ENCODE data around the gene PRR12. TPM values are rescaled to one million over a fixed set of nuclear protein-coding genes. Genes with fewer than 3 reads are reported as not detected.
"Not testable (repeated sequence)": the region's sequence is repeated elsewhere in the genome, so short reads cannot be mapped to it uniquely, and the experiment has no call there.

PRR12 gene
- total and polyA plus RNA-seq, 9 of the 15 experiments (the other 6 are each of a cell fraction or from before 2014, with no cell fraction given), result 0.01 to 21.1 (median 0.98) TPM

DNA sequence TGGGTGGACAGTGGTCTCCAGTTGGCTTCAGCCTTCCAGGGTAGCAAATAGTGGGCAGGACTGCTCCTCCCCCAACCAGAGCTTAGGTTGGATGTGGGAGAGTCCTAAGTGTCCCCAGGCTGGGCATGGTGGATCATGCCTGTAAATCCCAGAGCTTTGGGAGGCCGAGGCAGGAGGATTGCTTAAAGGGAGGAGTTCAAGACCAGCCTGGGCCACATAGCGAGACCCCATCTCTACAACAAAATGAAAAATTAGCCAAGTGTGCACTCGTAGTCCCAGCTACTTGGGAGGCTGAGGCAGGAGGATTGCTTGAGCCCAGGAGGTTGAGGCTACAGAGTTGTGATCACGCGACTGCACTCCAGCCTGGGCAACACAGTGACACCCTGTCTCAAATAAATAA lies 41.6 kb downstream of the PRR12 start:
- no peaks in the 10 kb centered on the region; the same call in 2 of the 3 replicates for H3K36me3 ChIP-seq (ENCODE audit: control insufficient read depth, insufficient read depth, low read length)
- CTCF ChIA-PET (ENCODE audit: low intra/inter-chr PET ratio), result no interaction called here
- no peak overlapping the region for H3K27ac ChIP-seq (ENCODE audit: extremely low read depth, low read depth, low read length)
- TF ChIP-seq ZNF830 (CRISPR knock-in tag; IDR thresholded peaks at IDR 0.05) (no peak), SMARCA4 (IDR thresholded peaks at IDR 0.05) (no peak), ZNF239 (CRISPR knock-in tag; IDR thresholded peaks at IDR 0.05) (no peak), ZNF764 (CRISPR knock-in tag; IDR thresholded peaks at IDR 0.05; ENCODE audit: low read depth) (no peak), ZNF121 (CRISPR knock-in tag; conservative IDR thresholded peaks at IDR 0.05) (peak; percentile 56; the same call in 1 of the 2 replicates), DDX20 (tag; IDR thresholded peaks at IDR 0.05; ENCODE audit: low read depth) (no peak)
- H3K79me2 ChIP-seq (ENCODE audit: control insufficient read depth, insufficient read depth, low read length), result no peaks in the 10 kb centered on the region
- 85% methylated on average over 5 of the region's 5 CpGs for WGBS (ENCODE audit: insufficient coverage, low coverage, missing lambda C conversion rate)
- no peak overlapping the region for H3K4me3 ChIP-seq
- intact Hi-C loops (cut with micrococcal nuclease) (no loop called here), in situ Hi-C loops (cut with MboI) (no loop called here)
- H2AFZ ChIP-seq (ENCODE audit: low read depth, low read length), result no peak overlapping the region
- no peaks in the 10 kb centered on the region for H3K27me3 ChIP-seq (ENCODE audit: control insufficient read depth in 2 of 2, insufficient read depth in 2 of 2, low read length in 2 of 2)
- H3K4me2 ChIP-seq (ENCODE audit: insufficient read depth, low read length), result no peak overlapping the region
- POLR2A ChIA-PET, result interaction anchor here (0.6 kb wide), 1 partner anchor 35 kb away, joined by 3 read pairs; no protein-coding TSS in a partner anchor
- no peaks in the 10 kb centered on the region for H4K20me1 ChIP-seq (replicated peaks; ENCODE audit: control insufficient read depth, insufficient read depth, low read length)
- no peak for ATAC-seq
- peaks cover 6 to 23% of the 10 kb centered on the region in 2 experiments; a peak in 3 of 5 replicates for H3K4me1 ChIP-seq (replicated peaks in 1 of 2; ENCODE audit: control insufficient read depth in 2 of 2, insufficient read depth in 2 of 2, low read length in 2 of 2)
- no peaks in the 10 kb centered on the region for H3K9me3 ChIP-seq (replicated peaks; ENCODE audit: control insufficient read depth, insufficient read depth, low read depth, low read length)
- DNase-seq (ENCODE audit: extremely low read depth in 1 of 4, low spot score in 3 of 4), result no peak
- no peaks in the 10 kb centered on the region for H3K9me1 ChIP-seq (ENCODE audit: control insufficient read depth, insufficient read depth, low read length)
- peak; percentile 35 for FAIRE-seq
- BruUV-seq (replicated peaks), result no TSS peak
- H3K9ac ChIP-seq (ENCODE audit: insufficient read depth in 1 of 2, low read depth in 2 of 2, low read length in 2 of 2), result peak overlapping the region in 1 of 2 experiments; percentile 29; a peak in 1 of 4 replicates

DNA sequence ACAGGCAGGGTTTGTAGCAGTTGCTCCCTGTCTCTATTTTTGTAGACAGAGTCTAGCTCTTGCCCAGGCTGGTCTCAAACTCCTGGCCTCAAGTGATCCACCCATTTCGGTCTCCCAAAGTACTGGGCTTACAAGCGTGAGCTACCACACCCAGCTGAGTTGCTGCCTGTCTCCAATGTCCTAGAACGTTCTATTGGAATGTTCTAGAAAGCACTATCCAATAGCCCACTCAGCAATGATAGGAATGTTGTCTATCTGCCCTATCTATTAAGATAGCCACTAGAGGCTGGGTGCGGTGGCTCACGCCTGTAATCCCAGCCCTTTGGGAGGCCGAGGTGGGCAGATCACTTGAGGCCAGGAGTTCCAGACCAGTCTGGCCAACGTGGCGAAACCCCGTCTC lies 42.3 kb downstream of the PRR12 start:
- 64% methylated on average over 9 of the region's 9 CpGs for WGBS (ENCODE audit: insufficient coverage, low coverage, missing lambda C conversion rate)
- in situ Hi-C loops (cut with MboI), result not testable (repeated sequence)

More for the DNA sequence above, 42.3 kb downstream of the PRR12 start:
- H4K20me1 ChIP-seq (replicated peaks; ENCODE audit: control insufficient read depth, insufficient read depth, low read length); CTCF ChIA-PET (ENCODE audit: low intra/inter-chr PET ratio); H3K27ac ChIP-seq (ENCODE audit: extremely low read depth, low read depth, low read length); H3K27me3 ChIP-seq (ENCODE audit: control insufficient read depth in 2 of 2, insufficient read depth in 2 of 2, low read length in 2 of 2); POLR2A ChIA-PET; DNase-seq (ENCODE audit: extremely low read depth in 1 of 4, low spot score in 3 of 4); H3K36me3 ChIP-seq (ENCODE audit: control insufficient read depth, insufficient read depth, low read length); H3K4me2 ChIP-seq (ENCODE audit: insufficient read depth, low read length); H3K9me1 ChIP-seq (ENCODE audit: control insufficient read depth, insufficient read depth, low read length); H2AFZ ChIP-seq (ENCODE audit: low read depth, low read length); H3K9me3 ChIP-seq (replicated peaks; ENCODE audit: control insufficient read depth, insufficient read depth, low read depth, low read length); H3K4me3 ChIP-seq; BruUV-seq (replicated peaks); intact Hi-C loops (cut with micrococcal nuclease); H3K79me2 ChIP-seq (ENCODE audit: control insufficient read depth, insufficient read depth, low read length); ATAC-seq: not testable (repeated sequence)
- peak; percentile 26 for FAIRE-seq
- H3K4me1 ChIP-seq (replicated peaks in 1 of 2; ENCODE audit: control insufficient read depth in 2 of 2, insufficient read depth in 2 of 2, low read length in 2 of 2), result peaks cover 12 to 29% of the 10 kb centered on the region in 2 experiments
- peak overlapping the region in 1 of 2 experiments; percentile 22; a peak in 1 of 4 replicates for H3K9ac ChIP-seq (ENCODE audit: insufficient read depth in 1 of 2, low read depth in 2 of 2, low read length in 2 of 2)

Data from K562 (cell line).